Measurements from ENCODE around the gene ACSS2. TPM values are rescaled to one million over a fixed set of nuclear protein-coding genes. Genes with fewer than 3 reads are reported as not detected.

Gene ACSS2
- total RNA-seq, 2 experiments from 2014 or later, result 14.2 to 14.3 TPM

DNA sequence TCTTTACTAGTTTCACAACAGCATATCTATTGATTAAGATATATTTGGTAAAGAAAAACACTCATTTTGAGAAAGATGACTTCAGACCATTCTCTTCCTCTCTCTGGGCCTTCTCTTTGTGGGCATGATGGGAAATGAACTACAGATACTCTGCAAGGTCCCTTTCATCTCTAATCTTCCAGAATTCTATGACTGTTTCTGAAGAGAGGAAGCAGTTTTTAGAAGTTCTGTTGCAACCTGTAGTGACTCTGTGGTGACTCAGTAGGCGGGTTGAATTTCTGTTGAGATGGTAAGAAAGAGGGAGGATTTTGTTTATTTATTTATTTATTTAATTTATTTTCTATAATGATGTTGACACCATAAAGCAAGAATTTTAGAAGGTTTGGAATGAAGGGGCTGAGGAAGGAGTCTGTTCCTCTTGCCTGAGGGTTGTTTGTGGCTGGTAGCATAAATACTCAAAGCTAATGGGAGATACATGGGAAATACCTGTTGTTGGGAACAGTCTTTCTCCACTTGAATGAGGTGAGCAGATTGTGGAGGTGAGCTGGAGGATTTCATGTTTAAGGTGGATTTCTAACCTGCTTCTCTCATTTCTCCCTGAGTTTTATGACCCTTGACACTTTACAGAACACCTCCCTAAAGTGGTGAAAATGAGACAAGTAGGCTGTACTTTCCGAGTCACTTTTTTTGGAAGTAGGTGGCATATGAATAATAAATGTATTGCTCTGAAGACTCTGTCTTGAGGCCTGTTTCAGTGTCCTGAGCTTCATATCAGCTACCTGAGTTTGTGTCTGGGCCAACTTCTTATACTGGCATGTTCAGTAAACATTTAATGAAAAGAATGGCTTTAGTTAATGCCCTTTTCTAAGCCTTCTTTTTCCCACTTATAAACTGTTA is 15.0 kb downstream of the ACSS2 start:
- no peaks in the 10 kb centered on the region for H3K36me3 Mint-ChIP-seq (ENCODE audit: low read depth)
- no peaks in the 10 kb centered on the region for H3K27me3 Mint-ChIP-seq
- ATAC-seq, result peak; percentile 95
- H3K27ac Mint-ChIP-seq, result peak overlapping the region; percentile 74
- intact Hi-C loops (cut with micrococcal nuclease), result no loop called here
- no peak overlapping the region for H3K4me3 Mint-ChIP-seq
- DNase-seq, result peak; percentile 58
- ChIA-PET POLR2A (interaction anchor here (2.4 kb wide), 1 partner anchor 15 kb away, joined by 12 read pairs; the partner anchor contains the start of gene ACSS2), CTCF (interaction anchor here (0.6 to 2.2 kb wide), 3 partner anchors 12 to 71 kb away, joined by 3 to 6 read pairs (median 4); no protein-coding TSS in a partner anchor)
- H3K4me1 Mint-ChIP-seq (ENCODE audit: low read depth), result peaks cover 33% of the 10 kb centered on the region
- TF ChIP-seq, protein P1, sequence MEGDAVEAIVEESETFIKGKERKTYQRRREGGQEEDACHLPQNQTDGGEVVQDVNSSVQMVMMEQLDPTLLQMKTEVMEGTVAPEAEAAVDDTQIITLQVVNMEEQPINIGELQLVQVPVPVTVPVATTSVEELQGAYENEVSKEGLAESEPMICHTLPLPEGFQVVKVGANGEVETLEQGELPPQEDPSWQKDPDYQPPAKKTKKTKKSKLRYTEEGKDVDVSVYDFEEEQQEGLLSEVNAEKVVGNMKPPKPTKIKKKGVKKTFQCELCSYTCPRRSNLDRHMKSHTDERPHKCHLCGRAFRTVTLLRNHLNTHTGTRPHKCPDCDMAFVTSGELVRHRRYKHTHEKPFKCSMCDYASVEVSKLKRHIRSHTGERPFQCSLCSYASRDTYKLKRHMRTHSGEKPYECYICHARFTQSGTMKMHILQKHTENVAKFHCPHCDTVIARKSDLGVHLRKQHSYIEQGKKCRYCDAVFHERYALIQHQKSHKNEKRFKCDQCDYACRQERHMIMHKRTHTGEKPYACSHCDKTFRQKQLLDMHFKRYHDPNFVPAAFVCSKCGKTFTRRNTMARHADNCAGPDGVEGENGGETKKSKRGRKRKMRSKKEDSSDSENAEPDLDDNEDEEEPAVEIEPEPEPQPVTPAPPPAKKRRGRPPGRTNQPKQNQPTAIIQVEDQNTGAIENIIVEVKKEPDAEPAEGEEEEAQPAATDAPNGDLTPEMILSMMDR (IDR thresholded peaks at IDR 0.05), result no peak
- H3K9me3 Mint-ChIP-seq, result no peaks in the 10 kb centered on the region

DNA sequence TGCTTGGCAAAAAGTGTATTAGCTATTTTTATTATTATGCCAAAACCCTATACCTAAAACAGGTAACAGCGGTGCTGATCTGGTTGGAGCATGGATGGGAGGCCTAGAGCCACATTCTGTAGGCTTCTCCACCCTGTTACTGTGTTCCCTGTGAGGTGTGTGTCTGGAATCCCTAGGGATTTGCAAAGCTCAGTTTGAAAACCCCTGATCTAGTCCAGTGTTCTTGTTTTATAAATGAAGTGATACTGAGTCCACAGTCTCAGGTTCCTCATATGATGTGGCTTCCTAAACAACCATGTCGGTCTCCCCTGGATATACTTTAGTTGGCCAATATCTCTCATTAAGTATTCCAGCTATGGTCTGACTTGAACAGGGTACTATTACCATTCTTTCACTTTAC is 16.3 kb downstream of the ACSS2 start:
- ChIA-PET POLR2A (interaction anchor here (2.4 kb wide), 1 partner anchor 16 kb away, joined by 12 read pairs; the partner anchor contains the start of gene ACSS2), CTCF (no interaction called here)
- ATAC-seq (no peak), DNase-seq (no peak)
- no peak overlapping the region for H3K4me3 Mint-ChIP-seq
- H3K9me3 Mint-ChIP-seq, result no peaks in the 10 kb centered on the region
- H3K27me3 Mint-ChIP-seq, result no peaks in the 10 kb centered on the region
- H3K36me3 Mint-ChIP-seq (ENCODE audit: low read depth), result no peaks in the 10 kb centered on the region
- H3K4me1 Mint-ChIP-seq (ENCODE audit: low read depth), result peaks cover 33% of the 10 kb centered on the region
- TF ChIP-seq, protein P1 (IDR thresholded peaks at IDR 0.05), result no peak
- no peak overlapping the region for H3K27ac Mint-ChIP-seq
- intact Hi-C loops (cut with micrococcal nuclease), result no loop called here

DNA sequence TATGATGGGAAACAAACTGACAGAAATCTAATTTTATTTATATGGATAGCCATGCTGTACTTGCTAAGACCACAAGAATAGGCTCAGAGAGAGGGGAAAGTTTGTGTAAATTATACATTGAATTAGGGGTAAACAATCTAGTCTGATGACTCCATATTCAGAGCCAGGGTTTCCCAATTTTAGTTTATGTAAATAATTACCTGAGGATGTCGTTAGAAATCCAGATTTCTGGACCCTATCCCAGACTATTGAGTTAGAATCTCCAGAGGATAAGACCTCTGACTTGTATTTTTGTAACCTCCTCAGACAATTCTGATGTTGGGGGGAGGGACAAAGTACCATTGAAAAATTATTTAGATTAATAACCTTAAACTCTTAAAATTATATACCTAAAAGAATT is 18.3 kb downstream of the ACSS2 start:
- CTCF ChIA-PET, result interaction anchor here (1.9 kb wide), 1 partner anchor 21 kb away, joined by 5 read pairs; no protein-coding TSS in a partner anchor
- no peaks in the 10 kb centered on the region for H3K36me3 Mint-ChIP-seq (ENCODE audit: low read depth)

GRCh38 chr20:34895465-34895864 is 19.1 kb downstream of the ACSS2 start:
- Mint-ChIP-seq H3K27me3 (no peaks in the 10 kb centered on the region), H3K4me1 (ENCODE audit: low read depth) (peaks cover 21% of the 10 kb centered on the region)
- CTCF ChIA-PET, result interaction anchor here (1.9 kb wide), 1 partner anchor 22 kb away, joined by 5 read pairs; no protein-coding TSS in a partner anchor

More for the DNA sequence above, 18.3 kb downstream of the ACSS2 start:
- peaks cover 27% of the 10 kb centered on the region for H3K4me1 Mint-ChIP-seq (ENCODE audit: low read depth)
- intact Hi-C loops (cut with micrococcal nuclease), result no loop called here
- DNase-seq, result no peak
- POLR2A ChIA-PET, result no interaction called here
- H3K4me3 Mint-ChIP-seq, result no peak overlapping the region
- H3K27ac Mint-ChIP-seq, result no peak overlapping the region
- H3K9me3 Mint-ChIP-seq, result no peaks in the 10 kb centered on the region
- H3K27me3 Mint-ChIP-seq, result no peaks in the 10 kb centered on the region
- ATAC-seq, result no peak
- TF ChIP-seq, protein P1 (IDR thresholded peaks at IDR 0.05), result no peak

More at GRCh38 chr20:34895465-34895864, 19.1 kb downstream of the ACSS2 start:
- no peaks in the 10 kb centered on the region for H3K36me3 Mint-ChIP-seq (ENCODE audit: low read depth)
- H3K27ac Mint-ChIP-seq, result no peak overlapping the region
- no peaks in the 10 kb centered on the region for H3K9me3 Mint-ChIP-seq
- no peak for ATAC-seq
- intact Hi-C loops (cut with micrococcal nuclease), result no loop called here
- TF ChIP-seq, protein P1 (IDR thresholded peaks at IDR 0.05), result no peak
- POLR2A ChIA-PET, result no interaction called here
- no peak for DNase-seq
- no peak overlapping the region for H3K4me3 Mint-ChIP-seq
